Measurements from ENCODE around the gene MPC1L. TPM values are rescaled to one million over a fixed set of nuclear protein-coding genes. Genes with fewer than 3 reads are reported as not detected.

Gene MPC1L
- total and polyA plus RNA-seq, 4 donors: not detected

GRCh38 chrX:40617566-40617965 is 5.7 kb upstream of the MPC1L start:
- 83% methylated on average over 7 of the region's 7 CpGs for WGBS
- Histone ChIP-seq H3K9me3 (ENCODE audit: control insufficient read depth in 4 of 4, low read length in 3 of 4) (peaks cover 0 to 3% (median 0%) of the 10 kb centered on the region in 4 donors), H3K27ac (ENCODE audit: low read depth in 1 of 2, low read length in 2 of 2) (no peak overlapping the region), H3K36me3 (ENCODE audit: control insufficient read depth in 4 of 4, insufficient read depth in 3 of 4, low read depth in 1 of 4, low read length in 3 of 4) (no peaks in the 10 kb centered on the region), H3K4me1 (ENCODE audit: control insufficient read depth in 4 of 4, insufficient read depth in 4 of 4, low read length in 3 of 4) (peaks cover 0 to 3% (median under 1%) of the 10 kb centered on the region in 4 donors), H3K4me3 (ENCODE audit: low read depth in 1 of 3, low read length in 3 of 3) (no peak overlapping the region), H3K27me3 (ENCODE audit: control insufficient read depth in 4 of 4, insufficient read depth in 4 of 4, low read length in 3 of 4) (peaks cover 0 to 2% (median 0%) of the 10 kb centered on the region in 4 donors), H3K9ac (ENCODE audit: low read depth in 1 of 2, low read length in 2 of 2) (no peak overlapping the region)
- TF ChIP-seq CTCF (IDR thresholded peaks at IDR 0.05; ENCODE audit: low read depth, low read length, missing input control) (no peak), TAF1 (conservative IDR thresholded peaks at IDR 0.05) (no peak), REST (IDR thresholded peaks at IDR 0.05) (no peak), JUND (IDR thresholded peaks at IDR 0.05) (no peak), HNF4A (conservative IDR thresholded peaks at IDR 0.05) (no peak), GABPA (IDR thresholded peaks at IDR 0.05 in 1 of 2, conservative IDR thresholded peaks at IDR 0.05 in 1 of 2) (no peak)
- TF ChIP-seq, protein P1, sequence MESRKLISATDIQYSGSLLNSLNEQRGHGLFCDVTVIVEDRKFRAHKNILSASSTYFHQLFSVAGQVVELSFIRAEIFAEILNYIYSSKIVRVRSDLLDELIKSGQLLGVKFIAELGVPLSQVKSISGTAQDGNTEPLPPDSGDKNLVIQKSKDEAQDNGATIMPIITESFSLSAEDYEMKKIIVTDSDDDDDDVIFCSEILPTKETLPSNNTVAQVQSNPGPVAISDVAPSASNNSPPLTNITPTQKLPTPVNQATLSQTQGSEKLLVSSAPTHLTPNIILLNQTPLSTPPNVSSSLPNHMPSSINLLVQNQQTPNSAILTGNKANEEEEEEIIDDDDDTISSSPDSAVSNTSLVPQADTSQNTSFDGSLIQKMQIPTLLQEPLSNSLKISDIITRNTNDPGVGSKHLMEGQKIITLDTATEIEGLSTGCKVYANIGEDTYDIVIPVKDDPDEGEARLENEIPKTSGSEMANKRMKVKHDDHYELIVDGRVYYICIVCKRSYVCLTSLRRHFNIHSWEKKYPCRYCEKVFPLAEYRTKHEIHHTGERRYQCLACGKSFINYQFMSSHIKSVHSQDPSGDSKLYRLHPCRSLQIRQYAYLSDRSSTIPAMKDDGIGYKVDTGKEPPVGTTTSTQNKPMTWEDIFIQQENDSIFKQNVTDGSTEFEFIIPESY (IDR thresholded peaks at IDR 0.05): no peak
- TF ChIP-seq, protein P2, sequence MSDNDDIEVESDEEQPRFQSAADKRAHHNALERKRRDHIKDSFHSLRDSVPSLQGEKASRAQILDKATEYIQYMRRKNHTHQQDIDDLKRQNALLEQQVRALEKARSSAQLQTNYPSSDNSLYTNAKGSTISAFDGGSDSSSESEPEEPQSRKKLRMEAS (IDR thresholded peaks at IDR 0.05): no peak
- no peak for DNase-seq (ENCODE audit: low spot score)

- Histone ChIP-seq H3K9me3 (ENCODE audit: control insufficient read depth in 4 of 4, low read length in 3 of 4) (peaks cover 0 to 9% (median 3%) of the 10 kb centered on the region in 4 donors), H3K27me3 (ENCODE audit: control insufficient read depth in 4 of 4, insufficient read depth in 4 of 4, low read length in 3 of 4) (peaks cover 0 to 2% (median 0%) of the 10 kb centered on the region in 4 donors), H3K4me1 (ENCODE audit: control insufficient read depth in 4 of 4, insufficient read depth in 4 of 4, low read length in 3 of 4) (no peaks in the 10 kb centered on the region), H3K36me3 (ENCODE audit: control insufficient read depth in 4 of 4, insufficient read depth in 3 of 4, low read depth in 1 of 4, low read length in 3 of 4) (peaks cover 0 to 5% (median under 1%) of the 10 kb centered on the region in 4 donors), H3K4me3 (ENCODE audit: low read depth in 1 of 3, low read length in 3 of 3) (no peak overlapping the region), H3K9ac (ENCODE audit: low read depth in 1 of 2, low read length in 2 of 2) (no peak overlapping the region), H3K27ac (ENCODE audit: low read depth in 1 of 2, low read length in 2 of 2) (no peak overlapping the region)
- WGBS: 83% methylated on average over 18 of the region's 18 CpGs
- no peak for DNase-seq (ENCODE audit: low spot score)
- TF ChIP-seq TAF1 (conservative IDR thresholded peaks at IDR 0.05): no peak
- TF ChIP-seq, protein P2 (IDR thresholded peaks at IDR 0.05): no peak
- no peak for TF ChIP-seq NR2F2 (IDR thresholded peaks at IDR 0.05)
- TF ChIP-seq RAD21 (IDR thresholded peaks at IDR 0.05): no peak
- no peak for TF ChIP-seq GABPA (IDR thresholded peaks at IDR 0.05 in 1 of 2, conservative IDR thresholded peaks at IDR 0.05 in 1 of 2)
These were observed 619 bp upstream of the MPC1L start for GRCh38 chrX:40622479-40623138.
